GM10248 (cell line): Measurements from ENCODE around the gene SHISAL2B.
"Not testable (repeated sequence)": the region's sequence is repeated elsewhere in the genome, so short reads cannot be mapped to it uniquely, and the experiment has no call there.

Experiments used
- CTCF ChIA-PET: fragments of 300-600 bp; sonication (Branson Sonifier 250); formaldehyde crosslinking; extraction: SDS; loops from one replicate; lab custom pipeline; 2021; ENCODE audit warnings: antibody characterized with exemption; lab: Yijun Ruan, JAX
- POLR2A ChIA-PET: fragments of 350-650 bp; sonication (Branson Sonifier 250); formaldehyde crosslinking; extraction: SDS; loops from one replicate; lab custom pipeline; 2020; ENCODE audit warnings: antibody characterized with exemption; lab: Yijun Ruan, JAX
- DNase-seq: peaks from one replicate; pipeline ENCODE4 v3.0.0; 2012; ENCODE audit errors: extremely low spot score
- CTCF ChIP-seq: IDR thresholded peaks from 2 replicates; pipeline ENCODE4 v1.5.1; 2012; ENCODE audit warnings: mild to moderate bottlenecking, low read depth; ENCODE audit errors: extremely low read depth, missing control alignments, control extremely low read depth

SHISAL2B gene

GRCh38 chr5:64655596-64655995 is 34.7 kb upstream of the SHISAL2B start:
- POLR2A ChIA-PET = no interaction called here

GRCh38 chr5:64659289-64659688 is 31.0 kb upstream of the SHISAL2B start:
- CTCF ChIA-PET = interaction anchor here (0.8 to 2.8 kb wide), 9 partner anchors 7 to 109 kb away, joined by 3 to 12 read pairs (median 3); partner anchors contain the start of genes CWC27 and SREK1IP1
- TF ChIP-seq CTCF = no peak
- POLR2A ChIA-PET = no interaction called here
- DNase-seq = no peak

More at GRCh38 chr5:64655596-64655995, 34.7 kb upstream of the SHISAL2B start:
- TF ChIP-seq CTCF = no peak
- DNase-seq = no peak
- CTCF ChIA-PET = no interaction called here

GRCh38 chr5:64663181-64663580 is 27.1 kb upstream of the SHISAL2B start:
- DNase-seq, POLR2A ChIA-PET: not testable (repeated sequence)
- CTCF ChIA-PET = interaction anchor here (1.3 to 1.4 kb wide), 2 partner anchors 27 to 122 kb away, joined by 5 read pairs; no protein-coding TSS in a partner anchor

GRCh38 chr5:64665243-64665642 is 25.1 kb upstream of the SHISAL2B start:
- no peak for TF ChIP-seq CTCF
- ChIA-PET POLR2A (no interaction called here), CTCF (no interaction called here)
- DNase-seq = no peak

- POLR2A ChIA-PET = no interaction called here
- DNase-seq = no peak
- no peak for TF ChIP-seq CTCF
- CTCF ChIA-PET = no interaction called here
Measured at GRCh38 chr5:64666078-64666477, 24.2 kb upstream of the SHISAL2B start.

- CTCF ChIA-PET = interaction anchor here (1.6 kb wide), 1 partner anchor 20 kb away, joined by 4 read pairs; no protein-coding TSS in a partner anchor
- no peak for TF ChIP-seq CTCF
Measured at GRCh38 chr5:64667068-64667467, 23.2 kb upstream of the SHISAL2B start.

GRCh38 chr5:64670277-64670676 is 20.0 kb upstream of the SHISAL2B start:
- DNase-seq = no peak
- ChIA-PET CTCF (interaction anchor here (0.9 to 2.5 kb wide), 6 partner anchors 9 to 442 kb away, joined by 3 to 12 read pairs (median 3); partner anchors contain the start of gene SHISAL2B), POLR2A (no interaction called here)
- no peak for TF ChIP-seq CTCF

More at GRCh38 chr5:64667068-64667467, 23.2 kb upstream of the SHISAL2B start:
- no peak for DNase-seq
- POLR2A ChIA-PET = no interaction called here
